ENCODE results near the gene ZNF735. TPM values are rescaled to one million over a fixed set of nuclear protein-coding genes. Genes with fewer than 3 reads are reported as not detected.
"Not testable (repeated sequence)": the region's sequence is repeated elsewhere in the genome, so short reads cannot be mapped to it uniquely, and the experiment has no call there.

Gene ZNF735
- not detected for total RNA-seq
- long read RNA-seq: 0 reads

- intact Hi-C loops (cut with DNase I): no loop called here
- DNase-seq: no peak
- ATAC-seq (ENCODE audit: poor library complexity): no peak
These were observed at the start of gene ZNF735 for GRCh38 chr7:64206903-64207302. Gene ZNF735, plus strand, starts transcription at chr7:64207203. Its CDS starts 0 bp downstream, at chr7:64207203.

GRCh38 chr7:64170974-64171373, 36.0 kb upstream of the ZNF735 start:
- ATAC-seq (ENCODE audit: poor library complexity); intact Hi-C loops (cut with DNase I); DNase-seq: not testable (repeated sequence)

- intact Hi-C loops (cut with DNase I): no loop called here
These were observed 32.7 kb upstream of the ZNF735 start for GRCh38 chr7:64174328-64174727.

GRCh38 chr7:64174941-64175340, 32.1 kb upstream of the ZNF735 start:
- intact Hi-C loops (cut with DNase I): no loop called here
- DNase-seq: no peak
- no peak for ATAC-seq (ENCODE audit: poor library complexity)

More at GRCh38 chr7:64174328-64174727, 32.7 kb upstream of the ZNF735 start:
- ATAC-seq (ENCODE audit: poor library complexity) (no peak), DNase-seq (no peak)

- DNase-seq: no peak
These were observed 26.0 kb upstream of the ZNF735 start for GRCh38 chr7:64180989-64181388.

GRCh38 chr7:64181586-64181985, 25.4 kb upstream of the ZNF735 start:
- intact Hi-C loops (cut with DNase I): loop anchor here (5.0 kb wide), 1 partner anchor 436 kb away; no protein-coding TSS in a partner anchor
- ATAC-seq (ENCODE audit: poor library complexity): no peak
- DNase-seq: no peak

More at GRCh38 chr7:64180989-64181388, 26.0 kb upstream of the ZNF735 start:
- intact Hi-C loops (cut with DNase I): loop anchor here (5.0 kb wide), 1 partner anchor 436 kb away; no protein-coding TSS in a partner anchor
- ATAC-seq (ENCODE audit: poor library complexity): no peak

GRCh38 chr7:64182036-64182790, 24.8 kb upstream of the ZNF735 start:
- ATAC-seq (ENCODE audit: poor library complexity) (no peak), DNase-seq (no peak)
- intact Hi-C loops (cut with DNase I): loop anchor here (5.0 kb wide), 1 partner anchor 435 kb away; no protein-coding TSS in a partner anchor

- DNase-seq: no peak
- intact Hi-C loops (cut with DNase I): loop anchor here (5.0 kb wide), 1 partner anchor 434 kb away; no protein-coding TSS in a partner anchor
- no peak for ATAC-seq (ENCODE audit: poor library complexity)
These were observed 23.8 kb upstream of the ZNF735 start for GRCh38 chr7:64183126-64183742.

- ATAC-seq (ENCODE audit: poor library complexity) (no peak), DNase-seq (no peak)
- intact Hi-C loops (cut with DNase I): loop anchor here (5.0 kb wide), 1 partner anchor 433 kb away; no protein-coding TSS in a partner anchor
These were observed 23.1 kb upstream of the ZNF735 start for GRCh38 chr7:64183827-64184372.

GRCh38 chr7:64184376-64184775, 22.6 kb upstream of the ZNF735 start:
- intact Hi-C loops (cut with DNase I): loop anchor here (5.0 kb wide), 1 partner anchor 433 kb away; no protein-coding TSS in a partner anchor
- DNase-seq (no peak), ATAC-seq (ENCODE audit: poor library complexity) (no peak)

- no peak for ATAC-seq (ENCODE audit: poor library complexity)
- intact Hi-C loops (cut with DNase I): no loop called here
- no peak for DNase-seq
These were observed 19.6 kb upstream of the ZNF735 start for GRCh38 chr7:64187408-64187807.

- intact Hi-C loops (cut with DNase I): no loop called here
- DNase-seq: no peak
- ATAC-seq (ENCODE audit: poor library complexity): no peak
These were observed 14.8 kb upstream of the ZNF735 start for GRCh38 chr7:64192148-64192704.

GRCh38 chr7:64192775-64193174, 14.2 kb upstream of the ZNF735 start:
- no peak for DNase-seq
- intact Hi-C loops (cut with DNase I): no loop called here
- ATAC-seq (ENCODE audit: poor library complexity): no peak

GRCh38 chr7:64219710-64220298, 12.8 kb downstream of the ZNF735 start:
- DNase-seq; intact Hi-C loops (cut with DNase I); ATAC-seq (ENCODE audit: poor library complexity): not testable (repeated sequence)

GRCh38 chr7:64223366-64223765, 16.4 kb downstream of the ZNF735 start:
- ATAC-seq (ENCODE audit: poor library complexity) (no peak), DNase-seq (no peak)
- intact Hi-C loops (cut with DNase I): no loop called here

- ATAC-seq (ENCODE audit: poor library complexity); DNase-seq; intact Hi-C loops (cut with DNase I): not testable (repeated sequence)
These were observed 21.2 kb downstream of the ZNF735 start, which contains the start of gene ZNF679 for GRCh38 chr7:64228174-64228573. Gene ZNF679, plus strand, starts transcription at chr7:64228474. Its CDS starts 20,644 bp downstream, at chr7:64249118.

GRCh38 chr7:64266341-64266919, 59.4 kb downstream of the ZNF735 start:
- no peak for ATAC-seq (ENCODE audit: poor library complexity)
- DNase-seq: no peak
- intact Hi-C loops (cut with DNase I): no loop called here

All from Right ventricle myocardium superior (tissue), 1 donor.